GM23248 (cell line): ENCODE data around the gene SAPCD2. TPM values are rescaled to one million over a fixed set of nuclear protein-coding genes. Genes with fewer than 3 reads are reported as not detected.

Experiments
- DNase-seq: peaks from one replicate; pipeline ENCODE4 v3.0.0-alpha.2; 2015
- H2AFZ ChIP-seq: fragments of 200-600 bp; sonication (generic); 2 replicates; pipeline ENCODE4 v1.6.1; 2016; ENCODE audit warnings: antibody characterized with exemption
- H3F3A ChIP-seq: fragments of 200-600 bp; sonication (generic); 2 replicates; pipeline ENCODE4 v1.6.1; 2016; ENCODE audit warnings: mild to moderate bottlenecking, antibody characterized with exemption, mixed run types; ENCODE audit not compliant: insufficient read depth
- H3K27ac ChIP-seq: fragments of 200-600 bp; sonication (generic); 2 replicates; pipeline ENCODE4 v1.5.1; 2016; ENCODE audit warnings: mild to moderate bottlenecking
- H3K27me3 ChIP-seq: fragments of 200-600 bp; sonication (generic); replicated peaks from 2 replicates; pipeline ENCODE4 v1.6.1; 2016; ENCODE audit warnings: mild to moderate bottlenecking; ENCODE audit not compliant: insufficient read depth
- H3K36me3 ChIP-seq: fragments of 200-600 bp; sonication (generic); 2 replicates; pipeline ENCODE4 v1.6.1; 2016; ENCODE audit warnings: low read depth, mild to moderate bottlenecking
- H3K4me1 ChIP-seq: fragments of 200-600 bp; sonication (generic); 2 replicates; pipeline ENCODE4 v1.6.1; 2016; ENCODE audit warnings: mild to moderate bottlenecking; ENCODE audit not compliant: insufficient read depth
- H3K4me2 ChIP-seq: fragments of 200-600 bp; sonication (generic); one replicate; pipeline ENCODE4 v1.6.1; 2016; ENCODE audit warnings: mild to moderate bottlenecking; ENCODE audit not compliant: unreplicated experiment
- H3K4me3 ChIP-seq: fragments of 200-600 bp; sonication (generic); 2 replicates; pipeline ENCODE4 v1.5.1; 2016; ENCODE audit warnings: mild to moderate bottlenecking
- H3K79me2 ChIP-seq: fragments of 200-600 bp; sonication (generic); 2 replicates; pipeline ENCODE4 v1.6.1; 2016; ENCODE audit warnings: mild to moderate bottlenecking; ENCODE audit not compliant: insufficient read depth
- H3K9ac ChIP-seq: fragments of 200-600 bp; sonication (generic); 2 replicates; pipeline ENCODE4 v1.6.1; 2016; ENCODE audit warnings: mild to moderate bottlenecking
- H3K9me2 ChIP-seq: fragments of 200-600 bp; sonication (generic); 2 replicates; pipeline ENCODE4 v1.6.1; 2016; ENCODE audit warnings: mixed run types, mild to moderate bottlenecking, moderate library complexity; ENCODE audit not compliant: insufficient read depth
- H3K9me3 ChIP-seq: fragments of 200-600 bp; sonication (generic); one replicate; pipeline ENCODE4 v1.6.1; 2017; ENCODE audit warnings: low read depth
- H4K20me1 ChIP-seq: fragments of 200-600 bp; sonication (generic); 2 replicates; pipeline ENCODE4 v1.6.0; 2016; ENCODE audit not compliant: insufficient read depth
- EZH2 ChIP-seq: fragments of 200-600 bp; sonication (generic); IDR thresholded peaks from 2 replicates; pipeline ENCODE4 v1.6.1; 2018; ENCODE audit warnings: antibody characterized with exemption, mild to moderate bottlenecking; ENCODE audit not compliant: insufficient read depth, poor library complexity, severe bottlenecking
- EZH2phosphoT487 ChIP-seq: fragments of 200-600 bp; sonication (generic); IDR thresholded peaks from 2 replicates; pipeline ENCODE4 v1.6.1; 2018; ENCODE audit warnings: antibody characterized with exemption, moderate library complexity, mild to moderate bottlenecking, low read depth; ENCODE audit not compliant: insufficient read depth
- WGBS, 2 experiments: methylation state at CpG; one replicate each; pipeline ENCODE4 v1.1.6; 2015 to 2017; ENCODE audit warnings: low lambda C conversion rate in 2 of 2, low coverage in 1 of 2; ENCODE audit errors: missing lambda C conversion rate in 2 of 2; 5-methylcytosine and 5-hydroxymethylcytosine counted together
- in situ Hi-C: fragments of 300-500 bp; cut with MboI; formaldehyde crosslinking; loops from 2 replicates; pipeline ENCODE4 v1.15.0; 2020
- polyA plus RNA-seq: library from polyadenylated mRNA; unstranded; fragments of >200 nt; fragmentation: Nextera tagmentation; extraction: Ambion mirVana; gene quantifications from 2 replicates; pipeline ENCODE4 v1.2.1, GENCODE V29; 2016
- total RNA-seq: library from RNA; depleted of rRNA; stranded (reverse); fragments of >200 nt; shearing (Covaris generic); gene quantifications from 2 replicates; pipeline ENCODE4 v1.2.3, GENCODE V29; 2014

The SAPCD2 gene
- total and polyA plus RNA-seq, 2 experiments from 2014 or later: 0.88 to 5.4 TPM

DNA sequence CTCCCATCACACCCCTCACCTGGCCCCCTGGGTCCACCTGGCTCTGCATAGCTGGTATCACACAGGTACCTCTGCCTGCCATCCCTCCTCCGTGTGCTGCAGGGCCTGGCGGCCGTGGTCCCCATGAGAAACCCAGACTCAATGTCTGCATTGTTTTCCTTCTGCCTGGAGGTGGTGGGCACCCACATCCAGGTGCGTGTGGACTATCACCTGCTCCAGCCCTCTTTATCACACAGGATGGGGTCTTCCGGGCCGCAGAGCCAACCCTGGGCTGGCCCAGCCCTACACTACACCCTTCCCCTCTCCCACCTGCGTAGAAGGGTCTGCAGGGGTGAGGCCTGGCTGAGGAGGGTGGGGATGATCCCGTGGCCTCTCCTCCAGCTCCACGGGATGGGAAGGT is 31.4 kb downstream of the SAPCD2 start:
- in situ Hi-C loops: loop anchor here (10.0 kb wide), 1 partner anchor 264 kb away; no protein-coding TSS in a partner anchor
- H2AFZ ChIP-seq: no peak overlapping the region

DNA sequence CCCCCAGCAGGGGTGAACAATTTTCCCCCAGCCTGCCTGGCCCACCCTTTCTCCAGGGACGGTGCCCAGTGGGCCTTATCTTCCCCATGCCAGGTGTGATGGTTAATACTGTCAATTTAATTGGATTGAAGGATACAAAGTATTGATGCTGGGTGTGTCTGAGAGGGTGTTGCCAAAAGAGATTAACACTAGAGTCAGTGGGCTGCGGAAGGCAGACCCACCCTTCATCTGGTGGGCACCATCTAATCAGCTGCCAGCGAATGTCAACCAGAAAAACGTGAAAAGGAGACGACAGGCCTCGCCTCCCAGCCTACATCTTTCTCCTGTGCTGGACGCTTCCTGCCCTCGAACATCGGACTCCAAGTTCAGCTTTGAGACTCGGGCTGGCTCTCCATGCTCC is 32.9 kb downstream of the SAPCD2 start:
- Histone ChIP-seq H3K79me2 (no peaks in the 10 kb centered on the region), H3K9me3 (no peaks in the 10 kb centered on the region), H3F3A (no peaks in the 10 kb centered on the region), H3K4me1 (no peaks in the 10 kb centered on the region), H3K27ac (no peak overlapping the region), H3K27me3 (no peaks in the 10 kb centered on the region), H2AFZ (no peak overlapping the region), H3K4me2 (no peak overlapping the region), H4K20me1 (no peaks in the 10 kb centered on the region), H3K4me3 (no peak overlapping the region), H3K36me3 (no peaks in the 10 kb centered on the region), H3K9ac (no peak overlapping the region), H3K9me2 (no peaks in the 10 kb centered on the region)
- TF ChIP-seq EZH2phosphoT487 (no peak), EZH2 (no peak)
- in situ Hi-C loops: loop anchor here (10.0 kb wide), 1 partner anchor 263 kb away; no protein-coding TSS in a partner anchor
- DNase-seq: no peak
- WGBS, 2 experiments: 85 to 91% methylated on average over 10 of the region's 10 CpGs

More for the DNA sequence above, 31.4 kb downstream of the SAPCD2 start:
- no peak overlapping the region for H3K4me3 ChIP-seq
- no peak overlapping the region for H3K27ac ChIP-seq
- H3K9me3 ChIP-seq: no peaks in the 10 kb centered on the region
- WGBS, 2 experiments: 87 to 90% methylated on average over 8 to 9 of the region's 9 CpGs
- H3K9ac ChIP-seq: no peak overlapping the region
- H3K36me3 ChIP-seq: no peaks in the 10 kb centered on the region
- H3K4me2 ChIP-seq: no peak overlapping the region
- no peaks in the 10 kb centered on the region for H3K27me3 ChIP-seq
- no peak for DNase-seq
- H4K20me1 ChIP-seq: no peaks in the 10 kb centered on the region; the same call in 1 of the 2 replicates
- no peaks in the 10 kb centered on the region for H3K4me1 ChIP-seq
- TF ChIP-seq EZH2phosphoT487 (no peak), EZH2 (no peak)
- no peaks in the 10 kb centered on the region for H3K9me2 ChIP-seq
- H3K79me2 ChIP-seq: peaks cover 10% of the 10 kb centered on the region
- H3F3A ChIP-seq: no peaks in the 10 kb centered on the region

- 69 to 74% methylated on average over 9 to 13 of the region's 13 CpGs for WGBS, 2 experiments
- H3K9ac ChIP-seq: no peak overlapping the region
- H2AFZ ChIP-seq: no peak overlapping the region
- in situ Hi-C loops: loop anchor here (10.0 kb wide), 1 partner anchor 262 kb away; no protein-coding TSS in a partner anchor
- H3K4me2 ChIP-seq: no peak overlapping the region
- no peaks in the 10 kb centered on the region for H4K20me1 ChIP-seq
- no peaks in the 10 kb centered on the region for H3K27me3 ChIP-seq
- H3K4me3 ChIP-seq: no peak overlapping the region
- no peaks in the 10 kb centered on the region for H3K36me3 ChIP-seq
- H3K9me2 ChIP-seq: no peaks in the 10 kb centered on the region
- no peaks in the 10 kb centered on the region for H3K79me2 ChIP-seq
- H3K27ac ChIP-seq: no peak overlapping the region
- TF ChIP-seq EZH2phosphoT487: no peak
- TF ChIP-seq EZH2: no peak
- no peak for DNase-seq
- no peaks in the 10 kb centered on the region for H3K9me3 ChIP-seq
- H3K4me1 ChIP-seq: no peaks in the 10 kb centered on the region
- H3F3A ChIP-seq: no peaks in the 10 kb centered on the region
These were observed 33.3 kb downstream of the SAPCD2 start for GRCh38 chr9:137037035-137037434.

DNA sequence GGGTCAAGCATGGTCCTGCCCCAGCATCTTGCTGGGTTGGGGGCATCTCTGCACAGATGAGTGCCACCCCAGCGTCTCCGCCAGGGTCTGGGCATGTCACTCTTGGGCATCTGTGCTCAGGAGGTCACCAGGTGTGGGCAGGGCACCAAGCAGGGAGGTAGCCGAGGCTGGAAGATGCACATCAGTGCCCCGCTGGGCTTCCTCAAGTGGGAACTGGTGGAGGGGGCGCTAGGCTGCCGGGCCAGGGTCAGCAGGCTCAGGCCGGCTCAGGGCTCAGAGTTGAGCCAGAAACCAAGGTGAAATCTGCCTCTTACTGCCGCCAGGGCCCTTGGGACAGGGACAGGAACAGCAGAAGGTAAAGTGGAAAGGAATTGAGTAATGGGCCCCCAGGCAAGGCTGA is 34.4 kb downstream of the SAPCD2 start:
- Histone ChIP-seq H3F3A (no peaks in the 10 kb centered on the region), H3K4me3 (no peak overlapping the region), H3K4me2 (no peak overlapping the region), H3K27me3 (no peaks in the 10 kb centered on the region), H4K20me1 (no peaks in the 10 kb centered on the region), H3K4me1 (no peaks in the 10 kb centered on the region), H2AFZ (no peak overlapping the region), H3K9me2 (no peaks in the 10 kb centered on the region), H3K79me2 (no peaks in the 10 kb centered on the region), H3K9me3 (no peaks in the 10 kb centered on the region), H3K9ac (no peak overlapping the region), H3K36me3 (no peaks in the 10 kb centered on the region), H3K27ac (no peak overlapping the region)
- no peak for DNase-seq
- TF ChIP-seq EZH2phosphoT487 (no peak), EZH2 (no peak)
- in situ Hi-C loops: loop anchor here (10.0 kb wide), 1 partner anchor 261 kb away; no protein-coding TSS in a partner anchor
- WGBS, 2 experiments: 75 to 79% methylated on average over 8 of the region's 8 CpGs

GRCh38 chr9:137035507-137035834 is 34.9 kb downstream of the SAPCD2 start:
- Histone ChIP-seq H3K4me3 (no peak overlapping the region), H3F3A (no peaks in the 10 kb centered on the region), H2AFZ (no peak overlapping the region), H3K36me3 (no peaks in the 10 kb centered on the region), H4K20me1 (no peaks in the 10 kb centered on the region), H3K27ac (no peak overlapping the region), H3K9me3 (no peaks in the 10 kb centered on the region), H3K27me3 (no peaks in the 10 kb centered on the region), H3K9me2 (no peaks in the 10 kb centered on the region), H3K4me1 (no peaks in the 10 kb centered on the region), H3K79me2 (no peaks in the 10 kb centered on the region), H3K4me2 (no peak overlapping the region), H3K9ac (no peak overlapping the region)
- in situ Hi-C loops: loop anchor here (10.0 kb wide), 1 partner anchor 261 kb away; no protein-coding TSS in a partner anchor
- no peak for DNase-seq
- WGBS, 2 experiments: 16 to 28% methylated on average over 7 to 9 of the region's 9 CpGs
- no peak for TF ChIP-seq EZH2phosphoT487
- TF ChIP-seq EZH2: no peak
